Ramos (cell line): ENCODE measurements around the gene NOP53.
"Not testable (repeated sequence)": the region's sequence is repeated elsewhere in the genome, so short reads cannot be mapped to it uniquely, and the experiment has no call there.

Experiments
- in situ Hi-C: fragments of 300-500 bp; cut with MboI; formaldehyde crosslinking; loops from one replicate; pipeline ENCODE4 v1.14.3; 2022; ENCODE audit warnings: low sequenced_read_pairs; ENCODE audit not compliant: unreplicated experiment

Gene NOP53

GRCh38 chr19:47802521-47803043 lies 57.2 kb downstream of the NOP53 start:
- in situ Hi-C loops, result no loop called here

DNA sequence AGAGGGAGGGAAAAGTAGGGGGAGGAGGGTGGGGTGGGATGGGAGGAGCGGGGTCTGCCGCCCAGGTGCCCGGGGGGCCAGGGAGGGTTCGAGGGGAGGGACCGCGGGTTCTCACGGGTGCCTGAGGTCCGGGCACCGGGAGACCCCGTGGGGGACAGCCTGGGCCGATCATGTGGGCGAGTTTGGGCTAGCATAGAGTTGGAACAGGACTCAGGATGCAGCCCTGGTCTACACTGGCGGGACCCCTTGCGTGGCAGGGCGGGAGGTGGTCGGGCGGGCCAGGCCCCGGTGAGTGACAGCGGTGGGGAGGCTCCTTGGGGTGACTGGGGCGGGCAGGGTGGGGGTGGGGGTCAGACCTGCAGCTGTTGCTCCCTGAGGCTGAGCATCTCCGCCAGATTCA lies 57.8 kb downstream of the NOP53 start:
- in situ Hi-C loops, result not testable (repeated sequence)

DNA sequence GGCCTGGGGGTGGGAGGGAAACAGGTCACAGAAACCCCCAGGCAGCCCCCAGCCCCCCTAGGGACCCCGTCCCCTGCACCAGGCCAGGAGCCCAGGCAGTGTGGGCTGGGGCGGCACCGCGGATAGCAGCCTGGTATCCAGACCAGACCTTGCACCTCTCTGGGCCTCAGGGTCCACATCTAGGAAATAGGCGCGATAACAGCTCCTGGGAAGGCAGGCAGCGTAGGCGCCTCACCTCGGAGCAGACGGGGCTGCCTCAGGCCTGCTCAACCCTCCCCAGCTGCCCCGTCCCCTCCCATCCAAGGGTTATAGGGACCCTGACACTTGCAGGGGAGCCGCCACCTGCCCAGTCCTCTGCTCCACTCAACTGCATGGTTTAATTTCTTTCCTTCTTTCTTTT lies 58.3 kb downstream of the NOP53 start:
- in situ Hi-C loops, result not testable (repeated sequence)

GRCh38 chr19:47804451-47804850 lies 59.1 kb downstream of the NOP53 start, which contains the start of gene TPRX1:
TSS of gene TPRX1 (minus strand) at chr19:47804551. CDS start at chr19:47804539, 12 bp downstream.
- in situ Hi-C loops, result not testable (repeated sequence)

DNA sequence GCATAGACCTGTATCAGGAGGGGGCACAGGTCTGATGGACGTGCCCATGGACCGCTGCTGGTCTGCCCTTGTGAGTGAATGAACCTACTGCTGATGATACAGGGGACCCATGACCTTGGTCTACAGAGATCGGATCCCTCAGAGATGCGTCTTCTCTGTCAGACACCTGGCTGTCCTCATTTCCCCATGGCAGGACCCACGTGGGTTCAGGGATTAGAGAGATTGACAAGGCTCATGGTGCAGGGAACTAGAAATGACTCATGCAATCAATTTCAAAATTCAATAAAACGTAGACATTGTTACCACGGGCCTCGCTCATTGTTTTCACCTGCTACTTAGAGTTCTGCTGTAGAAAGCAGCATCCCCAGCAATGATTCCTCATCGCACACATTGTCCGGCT lies 60.0 kb downstream of the NOP53 start:
- in situ Hi-C loops, result no loop called here

GRCh38 chr19:47806435-47806834 lies 61.1 kb downstream of the NOP53 start:
- in situ Hi-C loops, result no loop called here
